GM12878 (cell line): ENCODE data around the gene UBAP1L.
A peak's percentile ranks its signal among the peaks of the same experiment; 100 is the strongest.

Experiments used
- BHLHE40 ChIP-seq, 2 experiments: fragments of 450-650 bp in 1 of 2; IDR thresholded peaks; 2 replicates each; pipeline ENCODE4 v1.6.1; 2011 to 2017; ENCODE audit warnings: low read depth in 2 of 2, borderline replicate concordance in 1 of 2, improper control_type of control experiment in 1 of 2, low read length in 1 of 2, mild to moderate bottlenecking in 1 of 2
- EED ChIP-seq: sonication (generic); IDR thresholded peaks from 2 replicates; pipeline ENCODE4 v1.6.1; 2016; ENCODE audit warnings: antibody characterized with exemption, low read depth
- EZH2 ChIP-seq: IDR thresholded peaks from 2 replicates; pipeline ENCODE4 v1.6.1; 2012; ENCODE audit warnings: low read depth, mild to moderate bottlenecking, control low read depth, inconsistent platforms, low read length, borderline replicate concordance; ENCODE audit not compliant: control insufficient read depth
- FOXK2 ChIP-seq: fragments of 450-650 bp; IDR thresholded peaks from 2 replicates; pipeline ENCODE4 v1.6.1; 2017; ENCODE audit warnings: mild to moderate bottlenecking, moderate library complexity
- HDAC6 ChIP-seq: fragments of 200-600 bp; sonication (generic); IDR thresholded peaks from one replicate; pipeline ENCODE4 v1.8.0; 2017; ENCODE audit warnings: antibody characterized with exemption; ENCODE audit not compliant: unreplicated experiment
- POLR2A ChIP-seq: IDR thresholded peaks from 2 replicates; pipeline ENCODE4 v1.6.1; 2011; ENCODE audit warnings: low read depth, mild to moderate bottlenecking, low read length
- POLR2AphosphoS5 ChIP-seq: IDR thresholded peaks from 2 replicates; pipeline ENCODE4 v1.6.1; 2011; ENCODE audit warnings: mild to moderate bottlenecking, low read length, inconsistent platforms
- TAF1 ChIP-seq: IDR thresholded peaks from 2 replicates; pipeline ENCODE4 v1.6.1; 2011; ENCODE audit warnings: mild to moderate bottlenecking, low read depth, low read length, borderline replicate concordance
- TARDBP ChIP-seq: IDR thresholded peaks from 2 replicates; pipeline ENCODE4 v1.6.1; 2016; ENCODE audit warnings: borderline replicate concordance
- TF ChIP-seq, protein P1 (sequence below): IDR thresholded peaks from 2 replicates; pipeline ENCODE4 v1.6.1; 2012; ENCODE audit warnings: mild to moderate bottlenecking, low read depth, low read length
- TF ChIP-seq, protein P2 (sequence below), 3 experiments: IDR thresholded peaks in 2 of 3; conservative IDR thresholded peaks in 1 of 3; 2 replicates each; pipeline ENCODE4 v1.5.1; 2011; ENCODE audit warnings: low read depth in 3 of 3, low read length in 3 of 3, mild to moderate bottlenecking in 3 of 3, control low read depth in 2 of 3, moderate library complexity in 2 of 3, inconsistent platforms in 1 of 3, mixed read lengths in 1 of 3; ENCODE audit not compliant: control insufficient read depth in 2 of 3, insufficient read depth in 1 of 3; ENCODE audit errors: extremely low read depth in 1 of 3

DNA sequence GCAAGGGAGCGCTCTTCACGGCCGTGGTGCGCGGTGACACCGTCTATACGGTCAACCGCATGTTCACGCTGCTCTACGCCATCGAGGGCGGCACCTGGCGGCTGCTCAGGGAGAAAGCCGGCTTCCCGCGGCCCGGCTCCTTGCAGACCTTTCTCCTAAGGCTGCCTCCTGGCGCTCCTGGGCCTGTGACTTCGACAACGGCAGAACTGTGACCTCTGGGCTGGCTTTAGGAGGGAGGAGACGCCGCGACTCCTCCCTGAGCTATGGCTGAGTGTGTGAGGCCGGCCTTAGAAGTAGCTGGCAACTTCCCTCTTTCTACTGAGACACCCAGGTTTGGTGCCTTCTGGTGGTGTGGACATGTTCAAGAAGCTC, 37.0 kb downstream of the UBAP1L start:
- TF ChIP-seq, protein P1, sequence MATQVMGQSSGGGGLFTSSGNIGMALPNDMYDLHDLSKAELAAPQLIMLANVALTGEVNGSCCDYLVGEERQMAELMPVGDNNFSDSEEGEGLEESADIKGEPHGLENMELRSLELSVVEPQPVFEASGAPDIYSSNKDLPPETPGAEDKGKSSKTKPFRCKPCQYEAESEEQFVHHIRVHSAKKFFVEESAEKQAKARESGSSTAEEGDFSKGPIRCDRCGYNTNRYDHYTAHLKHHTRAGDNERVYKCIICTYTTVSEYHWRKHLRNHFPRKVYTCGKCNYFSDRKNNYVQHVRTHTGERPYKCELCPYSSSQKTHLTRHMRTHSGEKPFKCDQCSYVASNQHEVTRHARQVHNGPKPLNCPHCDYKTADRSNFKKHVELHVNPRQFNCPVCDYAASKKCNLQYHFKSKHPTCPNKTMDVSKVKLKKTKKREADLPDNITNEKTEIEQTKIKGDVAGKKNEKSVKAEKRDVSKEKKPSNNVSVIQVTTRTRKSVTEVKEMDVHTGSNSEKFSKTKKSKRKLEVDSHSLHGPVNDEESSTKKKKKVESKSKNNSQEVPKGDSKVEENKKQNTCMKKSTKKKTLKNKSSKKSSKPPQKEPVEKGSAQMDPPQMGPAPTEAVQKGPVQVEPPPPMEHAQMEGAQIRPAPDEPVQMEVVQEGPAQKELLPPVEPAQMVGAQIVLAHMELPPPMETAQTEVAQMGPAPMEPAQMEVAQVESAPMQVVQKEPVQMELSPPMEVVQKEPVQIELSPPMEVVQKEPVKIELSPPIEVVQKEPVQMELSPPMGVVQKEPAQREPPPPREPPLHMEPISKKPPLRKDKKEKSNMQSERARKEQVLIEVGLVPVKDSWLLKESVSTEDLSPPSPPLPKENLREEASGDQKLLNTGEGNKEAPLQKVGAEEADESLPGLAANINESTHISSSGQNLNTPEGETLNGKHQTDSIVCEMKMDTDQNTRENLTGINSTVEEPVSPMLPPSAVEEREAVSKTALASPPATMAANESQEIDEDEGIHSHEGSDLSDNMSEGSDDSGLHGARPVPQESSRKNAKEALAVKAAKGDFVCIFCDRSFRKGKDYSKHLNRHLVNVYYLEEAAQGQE = no peak
- no peak for TF ChIP-seq EZH2
- TF ChIP-seq BHLHE40 (IDR thresholded peaks at IDR 0.05; ENCODE audit: borderline replicate concordance in 1 of 2, low read depth in 2 of 2, low read length in 1 of 2) = no peak
- no peak for TF ChIP-seq TARDBP
- TF ChIP-seq, protein P2, sequence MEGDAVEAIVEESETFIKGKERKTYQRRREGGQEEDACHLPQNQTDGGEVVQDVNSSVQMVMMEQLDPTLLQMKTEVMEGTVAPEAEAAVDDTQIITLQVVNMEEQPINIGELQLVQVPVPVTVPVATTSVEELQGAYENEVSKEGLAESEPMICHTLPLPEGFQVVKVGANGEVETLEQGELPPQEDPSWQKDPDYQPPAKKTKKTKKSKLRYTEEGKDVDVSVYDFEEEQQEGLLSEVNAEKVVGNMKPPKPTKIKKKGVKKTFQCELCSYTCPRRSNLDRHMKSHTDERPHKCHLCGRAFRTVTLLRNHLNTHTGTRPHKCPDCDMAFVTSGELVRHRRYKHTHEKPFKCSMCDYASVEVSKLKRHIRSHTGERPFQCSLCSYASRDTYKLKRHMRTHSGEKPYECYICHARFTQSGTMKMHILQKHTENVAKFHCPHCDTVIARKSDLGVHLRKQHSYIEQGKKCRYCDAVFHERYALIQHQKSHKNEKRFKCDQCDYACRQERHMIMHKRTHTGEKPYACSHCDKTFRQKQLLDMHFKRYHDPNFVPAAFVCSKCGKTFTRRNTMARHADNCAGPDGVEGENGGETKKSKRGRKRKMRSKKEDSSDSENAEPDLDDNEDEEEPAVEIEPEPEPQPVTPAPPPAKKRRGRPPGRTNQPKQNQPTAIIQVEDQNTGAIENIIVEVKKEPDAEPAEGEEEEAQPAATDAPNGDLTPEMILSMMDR (IDR thresholded peaks at IDR 0.05 in 2 of 3, conservative IDR thresholded peaks at IDR 0.05 in 1 of 3; ENCODE audit: control insufficient read depth in 2 of 3, extremely low read depth in 1 of 3, insufficient read depth in 1 of 3, low read depth in 3 of 3, low read length in 3 of 3) = peak; percentile 3 to 45 (median 43); a peak in 3 of 6 replicates
- TF ChIP-seq POLR2AphosphoS5 = no peak
- TF ChIP-seq EED = no peak
- no peak for TF ChIP-seq HDAC6
- TF ChIP-seq POLR2A = no peak
- TF ChIP-seq TAF1 = no peak
- TF ChIP-seq FOXK2 = no peak
